ENCODE data around the gene SCAMP1. TPM values are rescaled to one million over a fixed set of nuclear protein-coding genes. Genes with fewer than 3 reads are reported as not detected.

SCAMP1 gene
- total and polyA plus RNA-seq, 2 of the 8 experiments (the other 6 are each of a cell fraction or from before 2014, with no cell fraction given), result 18.6 to 55.9 TPM

DNA sequence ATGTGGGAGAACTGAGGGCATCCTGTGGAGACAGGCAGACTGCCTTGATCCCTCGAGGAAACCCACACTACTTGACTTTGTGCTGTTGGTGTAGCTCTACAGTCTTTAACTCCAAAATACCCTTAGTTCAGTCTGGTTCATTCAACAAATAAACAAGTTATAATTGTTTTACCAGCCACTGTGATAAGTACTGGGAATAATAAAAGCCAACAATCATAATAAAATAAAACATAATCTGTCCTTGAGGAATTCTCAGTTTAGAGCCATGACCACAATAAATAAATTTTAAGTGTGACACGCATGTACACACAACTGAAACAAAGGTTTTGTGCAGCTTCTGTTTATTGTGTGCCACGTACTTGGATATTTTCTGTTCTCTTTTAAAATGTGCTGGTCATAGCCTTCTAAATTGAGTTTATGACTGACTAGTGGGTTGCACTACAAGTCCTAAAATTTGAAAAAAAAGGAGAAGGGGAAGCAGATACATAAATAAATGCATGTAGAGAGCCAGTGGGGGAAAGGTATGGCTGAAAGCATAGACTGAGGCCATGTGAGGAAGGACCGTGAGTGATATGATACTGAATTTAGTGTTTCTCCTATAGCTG, 6.2 kb upstream of the SCAMP1 start:
- Histone ChIP-seq H4K8ac (ENCODE audit: extremely low read depth, insufficient read depth, low read length) (no peak overlapping the region), H3K79me1 (ENCODE audit: low read depth, low read length) (no peaks in the 10 kb centered on the region), H3K4ac (replicated peaks; ENCODE audit: insufficient read length, low read depth, low read length) (no peak overlapping the region), H2BK12ac (ENCODE audit: low read depth, low read length) (no peak overlapping the region), H3K56ac (replicated peaks; ENCODE audit: insufficient read length, low read depth, low read length) (no peak overlapping the region), H4K20me1 (replicated peaks in 1 of 2; ENCODE audit: control insufficient read depth in 1 of 2, insufficient read depth in 2 of 2, low read length in 2 of 2) (no peaks in the 10 kb centered on the region), H3K23ac (ENCODE audit: insufficient read length) (no peak overlapping the region), H3K14ac (ENCODE audit: insufficient read length) (no peak overlapping the region), H3K36me3 (ENCODE audit: control insufficient read depth in 2 of 4, insufficient read depth in 4 of 4, low read length in 3 of 4) (peaks cover 0 to 6% (median 0%) of the 10 kb centered on the region in 4 experiments; a peak in 1 of 8 replicates), H3K9ac (replicated peaks in 1 of 4; ENCODE audit: extremely low read depth in 1 of 4, low read depth in 3 of 4, low read length in 3 of 4) (no peak overlapping the region), H3K27me3 (replicated peaks in 1 of 4; ENCODE audit: control insufficient read depth in 3 of 4, extremely low read depth in 1 of 4, insufficient read depth in 3 of 4, low read length in 3 of 4) (no peaks in the 10 kb centered on the region), H2BK15ac (ENCODE audit: low read length) (no peak overlapping the region), H2BK5ac (ENCODE audit: low read depth, low read length) (no peak overlapping the region), H3K9me3 (ENCODE audit: insufficient read depth in 2 of 2, low read depth in 1 of 2, low read length in 1 of 2) (no peaks in the 10 kb centered on the region), H3K27ac (ENCODE audit: low read depth, low read length) (no peak overlapping the region), H3K79me2 (ENCODE audit: control insufficient read depth in 1 of 2, insufficient read depth in 2 of 2, low read length in 2 of 2) (no peaks in the 10 kb centered on the region), H2AFZ (ENCODE audit: low read length) (no peak overlapping the region), H2BK20ac (ENCODE audit: low read length) (no peak overlapping the region), H3K4me2 (ENCODE audit: insufficient read depth in 1 of 2, low read depth in 2 of 2, low read length in 2 of 2) (no peak overlapping the region), H3K4me1 (replicated peaks in 1 of 4; ENCODE audit: control insufficient read depth in 3 of 4, insufficient read depth in 4 of 4, low read length in 3 of 4) (peaks cover 0 to 3% (median 1%) of the 10 kb centered on the region in 4 experiments; a peak in 3 of 7 replicates), H3K23me2 (ENCODE audit: low read depth, low read length) (no peaks in the 10 kb centered on the region; the same call in 1 of the 2 replicates), H2BK120ac (replicated peaks; ENCODE audit: low read depth, low read length) (no peak overlapping the region), H4K91ac (replicated peaks; ENCODE audit: insufficient read length, low read length) (no peak overlapping the region), H3K4me3 (ENCODE audit: extremely low read depth in 1 of 4, insufficient read depth in 2 of 4, low read depth in 3 of 4, low read length in 4 of 4) (no peak overlapping the region), H2AK5ac (ENCODE audit: low read depth, low read length) (no peak overlapping the region), H3K18ac (ENCODE audit: extremely low read depth, low read length) (no peak overlapping the region), H4K5ac (ENCODE audit: insufficient read length, low read depth, low read length) (no peak overlapping the region)
- 91% methylated on average over 4 of the region's 4 CpGs; no CpG with 5 or more reads in 1 of the 2 experiments for WGBS, 2 experiments (ENCODE audit: extremely low coverage in 1 of 2, insufficient coverage in 1 of 2, insufficient read length in 1 of 2, insufficient replicate concordance in 2 of 2, low coverage in 1 of 2, low lambda C conversion rate in 2 of 2, missing lambda C conversion rate in 1 of 2)
- ChIA-PET POLR2A (ENCODE audit: partially characterized antibody) (no interaction called here), CTCF (ENCODE audit: partially characterized antibody) (no interaction called here)
- no peak for FAIRE-seq
- DNase-seq (ENCODE audit: low read depth in 1 of 2, low spot score in 2 of 2), result no peak
- TF ChIP-seq NANOG (IDR thresholded peaks at IDR 0.05; ENCODE audit: insufficient read depth, low read depth, low read length, poor library complexity, severe bottlenecking), result no peak
- TF ChIP-seq SP2 (IDR thresholded peaks at IDR 0.05; ENCODE audit: low read length), result no peak
- TF ChIP-seq, protein P1, sequence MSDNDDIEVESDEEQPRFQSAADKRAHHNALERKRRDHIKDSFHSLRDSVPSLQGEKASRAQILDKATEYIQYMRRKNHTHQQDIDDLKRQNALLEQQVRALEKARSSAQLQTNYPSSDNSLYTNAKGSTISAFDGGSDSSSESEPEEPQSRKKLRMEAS (IDR thresholded peaks at IDR 0.05), result no peak
- TF ChIP-seq BCL11A (IDR thresholded peaks at IDR 0.05; ENCODE audit: low read depth in 2 of 2, low read length in 2 of 2), result no peak
- no peak for TF ChIP-seq SUZ12 (IDR thresholded peaks at IDR 0.05; ENCODE audit: low read length)
- TF ChIP-seq CEBPB (IDR thresholded peaks at IDR 0.05; ENCODE audit: low read depth, low read length), result no peak
- TF ChIP-seq, protein P2, sequence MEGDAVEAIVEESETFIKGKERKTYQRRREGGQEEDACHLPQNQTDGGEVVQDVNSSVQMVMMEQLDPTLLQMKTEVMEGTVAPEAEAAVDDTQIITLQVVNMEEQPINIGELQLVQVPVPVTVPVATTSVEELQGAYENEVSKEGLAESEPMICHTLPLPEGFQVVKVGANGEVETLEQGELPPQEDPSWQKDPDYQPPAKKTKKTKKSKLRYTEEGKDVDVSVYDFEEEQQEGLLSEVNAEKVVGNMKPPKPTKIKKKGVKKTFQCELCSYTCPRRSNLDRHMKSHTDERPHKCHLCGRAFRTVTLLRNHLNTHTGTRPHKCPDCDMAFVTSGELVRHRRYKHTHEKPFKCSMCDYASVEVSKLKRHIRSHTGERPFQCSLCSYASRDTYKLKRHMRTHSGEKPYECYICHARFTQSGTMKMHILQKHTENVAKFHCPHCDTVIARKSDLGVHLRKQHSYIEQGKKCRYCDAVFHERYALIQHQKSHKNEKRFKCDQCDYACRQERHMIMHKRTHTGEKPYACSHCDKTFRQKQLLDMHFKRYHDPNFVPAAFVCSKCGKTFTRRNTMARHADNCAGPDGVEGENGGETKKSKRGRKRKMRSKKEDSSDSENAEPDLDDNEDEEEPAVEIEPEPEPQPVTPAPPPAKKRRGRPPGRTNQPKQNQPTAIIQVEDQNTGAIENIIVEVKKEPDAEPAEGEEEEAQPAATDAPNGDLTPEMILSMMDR (IDR thresholded peaks at IDR 0.05; ENCODE audit: control extremely low read depth in 1 of 3, insufficient read depth in 1 of 3, low read depth in 1 of 3, low read length in 3 of 3), result no peak
- TF ChIP-seq FOSL1 (IDR thresholded peaks at IDR 0.05; ENCODE audit: insufficient read depth, low read depth, low read length), result no peak
- TF ChIP-seq, protein P3, sequence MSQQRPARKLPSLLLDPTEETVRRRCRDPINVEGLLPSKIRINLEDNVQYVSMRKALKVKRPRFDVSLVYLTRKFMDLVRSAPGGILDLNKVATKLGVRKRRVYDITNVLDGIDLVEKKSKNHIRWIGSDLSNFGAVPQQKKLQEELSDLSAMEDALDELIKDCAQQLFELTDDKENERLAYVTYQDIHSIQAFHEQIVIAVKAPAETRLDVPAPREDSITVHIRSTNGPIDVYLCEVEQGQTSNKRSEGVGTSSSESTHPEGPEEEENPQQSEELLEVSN (IDR thresholded peaks at IDR 0.05), result no peak
- TF ChIP-seq KDM1A (IDR thresholded peaks at IDR 0.05; ENCODE audit: borderline replicate concordance, low read length), result no peak
